ENCODE results near the gene ZNF804A.
"Not testable (repeated sequence)": the region's sequence is repeated elsewhere in the genome, so short reads cannot be mapped to it uniquely, and the experiment has no call there.

ZNF804A gene

DNA sequence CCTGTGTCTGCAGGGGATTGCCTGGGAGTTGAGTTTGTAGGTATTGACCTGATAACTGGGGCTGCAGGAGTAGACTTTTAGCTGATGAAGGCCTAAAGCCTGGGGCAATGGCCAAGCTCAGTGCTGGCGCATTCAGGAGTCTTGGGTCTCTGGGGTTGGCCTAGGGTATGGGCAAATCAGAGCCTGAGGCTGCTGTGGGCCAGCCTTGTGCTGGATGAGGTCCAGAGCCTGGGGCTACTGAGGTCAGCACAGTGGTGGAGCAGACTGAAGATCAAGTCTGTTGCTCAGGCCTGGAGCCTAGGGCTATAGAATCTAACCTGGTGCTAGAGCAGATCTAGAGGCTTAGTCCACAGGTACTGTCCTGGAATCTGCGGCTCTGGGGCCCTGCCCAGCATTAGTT, 262.4 kb downstream of the ZNF804A start:
- H3K27ac ChIP-seq (ENCODE audit: low read length) = no peak overlapping the region
- no peaks in the 10 kb centered on the region for H3K27me3 ChIP-seq (ENCODE audit: control insufficient read depth, insufficient read depth, low read length)
- H3K36me3 ChIP-seq (ENCODE audit: control insufficient read depth, insufficient read depth, low read length) = no peaks in the 10 kb centered on the region
- no peaks in the 10 kb centered on the region for H3K9me3 ChIP-seq (ENCODE audit: control insufficient read depth, insufficient read depth, low read length)
- H3K4me1 ChIP-seq (ENCODE audit: control insufficient read depth, insufficient read depth, low read length) = no peaks in the 10 kb centered on the region
- WGBS (ENCODE audit: insufficient coverage, insufficient read length) = no CpG with 5 or more reads among the region's 2 CpGs
- no peak overlapping the region for H3K4me3 ChIP-seq (ENCODE audit: low read length)
- no peak for DNase-seq (ENCODE audit: low read depth, low spot score)

DNA sequence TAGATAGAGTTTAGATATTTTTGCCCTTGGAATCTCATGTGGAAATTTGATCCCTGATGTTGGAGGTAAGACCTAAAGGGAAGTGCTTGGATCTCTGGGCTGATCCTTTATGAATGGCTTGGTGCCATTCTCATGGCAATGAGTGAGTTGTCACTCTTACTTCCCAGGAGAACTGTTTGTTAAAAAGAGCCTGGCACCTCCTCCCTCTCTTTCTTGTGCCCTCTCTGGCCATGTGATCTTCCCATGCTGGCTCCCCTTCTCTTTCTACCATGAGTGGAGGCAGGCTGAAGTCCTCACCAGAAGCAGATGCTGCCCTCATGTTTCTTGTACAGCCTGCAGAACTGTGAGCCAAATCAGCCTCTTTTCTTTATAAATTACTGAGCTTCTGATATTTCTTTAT, 276.9 kb downstream of the ZNF804A start:
- Histone ChIP-seq H3K27me3 (ENCODE audit: control insufficient read depth, insufficient read depth, low read length) (no peaks in the 10 kb centered on the region), H3K4me1 (ENCODE audit: control insufficient read depth, insufficient read depth, low read length) (peaks cover 1% of the 10 kb centered on the region; the same call in 1 of the 2 replicates), H3K27ac (ENCODE audit: low read length) (no peak overlapping the region), H3K9me3 (ENCODE audit: control insufficient read depth, insufficient read depth, low read length) (no peaks in the 10 kb centered on the region), H3K36me3 (ENCODE audit: control insufficient read depth, insufficient read depth, low read length) (no peaks in the 10 kb centered on the region), H3K4me3 (ENCODE audit: low read length) (no peak overlapping the region)
- peak; percentile 5 for DNase-seq (ENCODE audit: low read depth, low spot score)

DNA sequence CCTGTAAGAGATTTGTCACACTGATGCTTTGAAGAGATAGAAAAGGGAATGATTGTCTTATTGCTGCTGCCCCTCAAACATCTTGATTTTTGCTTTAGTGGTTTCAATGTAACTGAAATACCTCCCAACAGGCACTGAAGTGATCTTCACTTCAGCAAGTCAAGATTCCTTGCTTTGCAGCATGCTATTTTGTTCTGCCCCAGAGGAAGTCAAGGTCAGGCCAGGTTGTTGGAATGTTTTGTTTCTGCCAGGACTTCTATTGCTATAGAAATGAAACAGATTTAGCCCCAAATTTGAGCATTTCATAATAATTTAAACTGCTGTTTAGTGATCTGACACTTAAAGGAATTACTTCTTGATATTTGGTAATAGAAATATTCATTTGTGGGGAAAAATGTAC, 277.6 kb downstream of the ZNF804A start:
- Histone ChIP-seq H3K9me3 (ENCODE audit: control insufficient read depth, insufficient read depth, low read length) (no peaks in the 10 kb centered on the region), H3K36me3 (ENCODE audit: control insufficient read depth, insufficient read depth, low read length) (no peaks in the 10 kb centered on the region), H3K4me1 (ENCODE audit: control insufficient read depth, insufficient read depth, low read length) (peaks cover 1% of the 10 kb centered on the region; the same call in 1 of the 2 replicates), H3K4me3 (ENCODE audit: low read length) (no peak overlapping the region), H3K27me3 (ENCODE audit: control insufficient read depth, insufficient read depth, low read length) (no peaks in the 10 kb centered on the region), H3K27ac (ENCODE audit: low read length) (no peak overlapping the region)
- DNase-seq (ENCODE audit: low read depth, low spot score) = no peak

DNA sequence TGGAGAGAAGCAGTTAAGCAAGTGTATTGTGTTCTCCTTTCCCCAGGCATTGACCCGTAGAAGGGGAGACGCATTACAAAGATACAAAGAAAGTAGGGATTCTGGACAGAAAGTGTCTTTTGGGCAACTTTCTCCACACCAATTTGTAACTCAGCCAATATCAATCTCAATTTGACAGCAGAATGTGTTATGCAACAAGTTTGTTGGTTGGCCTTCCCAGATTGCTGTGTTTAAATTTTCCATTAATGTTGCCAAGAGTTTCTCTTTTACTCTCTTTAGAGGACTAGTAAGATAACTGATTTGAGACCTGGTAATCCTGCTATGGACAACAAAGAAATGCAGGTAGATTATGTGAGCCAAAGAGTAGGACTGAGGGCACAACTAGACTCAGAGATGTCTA, 279.6 kb downstream of the ZNF804A start:
- Histone ChIP-seq H3K36me3 (ENCODE audit: control insufficient read depth, insufficient read depth, low read length) (no peaks in the 10 kb centered on the region), H3K27me3 (ENCODE audit: control insufficient read depth, insufficient read depth, low read length) (no peaks in the 10 kb centered on the region), H3K9me3 (ENCODE audit: control insufficient read depth, insufficient read depth, low read length) (no peaks in the 10 kb centered on the region), H3K27ac (ENCODE audit: low read length) (no peak overlapping the region), H3K4me1 (ENCODE audit: control insufficient read depth, insufficient read depth, low read length) (peaks cover 1% of the 10 kb centered on the region; the same call in 1 of the 2 replicates), H3K4me3 (ENCODE audit: low read length) (no peak overlapping the region)
- WGBS (ENCODE audit: insufficient coverage, insufficient read length) = no CpG with 5 or more reads among the region's 2 CpGs
- DNase-seq (ENCODE audit: low read depth, low spot score) = no peak

DNA sequence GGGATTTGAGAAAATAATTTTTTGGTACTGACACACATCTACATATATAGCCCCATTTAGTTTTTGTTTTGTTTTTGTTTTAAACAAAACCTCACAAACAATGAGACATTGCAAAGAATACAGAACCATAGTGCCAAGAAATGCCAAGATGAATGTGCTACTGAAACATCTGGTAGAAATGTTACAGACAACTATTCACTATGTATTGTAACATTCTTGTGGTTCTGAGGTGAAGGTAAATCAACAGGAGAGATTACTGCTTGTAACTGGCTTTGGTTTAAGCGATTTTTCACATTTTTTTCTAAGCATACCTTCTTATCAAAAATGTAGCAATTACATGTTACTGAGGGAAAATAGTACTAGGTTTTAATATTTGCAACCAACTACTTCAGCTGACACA, 281.3 kb downstream of the ZNF804A start:
- no peak for DNase-seq (ENCODE audit: low read depth, low spot score)

DNA sequence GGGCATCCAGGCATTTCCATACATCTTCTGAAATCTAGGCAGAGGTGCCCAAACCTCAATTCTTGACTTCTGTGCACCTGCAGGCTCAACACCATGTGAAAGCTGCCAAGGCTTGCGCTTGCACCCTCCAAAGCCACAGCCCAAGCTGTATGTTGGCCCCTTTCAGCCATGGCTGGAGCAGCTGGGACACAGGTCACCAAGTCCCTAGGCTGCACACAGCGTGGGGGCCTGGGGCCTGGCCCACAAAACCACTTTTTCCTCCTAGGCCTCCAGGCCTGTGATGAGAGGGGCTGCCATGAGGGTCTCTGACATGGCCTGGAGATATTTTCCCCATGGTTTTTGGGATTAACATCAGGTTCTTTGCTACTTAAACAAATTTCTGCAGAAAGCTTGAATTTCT, 288.3 kb downstream of the ZNF804A start:
- not testable (repeated sequence) for H3K36me3 ChIP-seq (ENCODE audit: control insufficient read depth, insufficient read depth, low read length); H3K4me1 ChIP-seq (ENCODE audit: control insufficient read depth, insufficient read depth, low read length); DNase-seq (ENCODE audit: low read depth, low spot score); H3K4me3 ChIP-seq (ENCODE audit: low read length); H3K9me3 ChIP-seq (ENCODE audit: control insufficient read depth, insufficient read depth, low read length); H3K27ac ChIP-seq (ENCODE audit: low read length); H3K27me3 ChIP-seq (ENCODE audit: control insufficient read depth, insufficient read depth, low read length)
- WGBS (ENCODE audit: insufficient coverage, insufficient read length) = no CpG with 5 or more reads among the region's 2 CpGs

More for the DNA sequence above, 281.3 kb downstream of the ZNF804A start:
- no peaks in the 10 kb centered on the region for H3K9me3 ChIP-seq (ENCODE audit: control insufficient read depth, insufficient read depth, low read length)
- H3K27me3 ChIP-seq (ENCODE audit: control insufficient read depth, insufficient read depth, low read length) = no peaks in the 10 kb centered on the region
- no CpG with 5 or more reads among the region's 1 CpG for WGBS (ENCODE audit: insufficient coverage, insufficient read length)
- H3K36me3 ChIP-seq (ENCODE audit: control insufficient read depth, insufficient read depth, low read length) = no peaks in the 10 kb centered on the region
- peaks cover 1% of the 10 kb centered on the region; the same call in 1 of the 2 replicates for H3K4me1 ChIP-seq (ENCODE audit: control insufficient read depth, insufficient read depth, low read length)
- no peak overlapping the region for H3K4me3 ChIP-seq (ENCODE audit: low read length)
- H3K27ac ChIP-seq (ENCODE audit: low read length) = no peak overlapping the region

DNA sequence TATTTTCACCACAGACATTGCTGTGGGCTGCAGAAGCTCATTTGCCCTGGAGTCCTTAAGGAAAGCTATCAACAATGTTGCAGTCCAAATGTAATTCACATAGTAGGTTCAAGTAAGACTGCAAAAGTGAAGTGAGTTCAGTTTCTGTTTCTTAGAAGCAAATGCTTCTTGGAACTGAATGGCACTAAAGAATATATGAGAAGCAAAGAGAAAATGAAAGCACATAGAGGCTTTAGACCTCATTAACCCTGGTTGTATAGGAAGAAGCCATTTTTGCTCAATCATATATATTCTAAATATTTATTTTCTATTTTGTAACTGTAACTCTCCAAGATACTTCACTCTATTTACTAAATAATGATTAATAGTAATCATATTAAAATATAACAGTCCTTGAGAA, 292.0 kb downstream of the ZNF804A start:
- Histone ChIP-seq H3K27me3 (ENCODE audit: control insufficient read depth, insufficient read depth, low read length) (no peaks in the 10 kb centered on the region), H3K4me3 (ENCODE audit: low read length) (no peak overlapping the region), H3K9me3 (ENCODE audit: control insufficient read depth, insufficient read depth, low read length) (peaks cover 1% of the 10 kb centered on the region; the same call in 1 of the 2 replicates), H3K27ac (ENCODE audit: low read length) (no peak overlapping the region), H3K36me3 (ENCODE audit: control insufficient read depth, insufficient read depth, low read length) (no peaks in the 10 kb centered on the region), H3K4me1 (ENCODE audit: control insufficient read depth, insufficient read depth, low read length) (no peaks in the 10 kb centered on the region)
- DNase-seq (ENCODE audit: low read depth, low spot score) = no peak

DNA sequence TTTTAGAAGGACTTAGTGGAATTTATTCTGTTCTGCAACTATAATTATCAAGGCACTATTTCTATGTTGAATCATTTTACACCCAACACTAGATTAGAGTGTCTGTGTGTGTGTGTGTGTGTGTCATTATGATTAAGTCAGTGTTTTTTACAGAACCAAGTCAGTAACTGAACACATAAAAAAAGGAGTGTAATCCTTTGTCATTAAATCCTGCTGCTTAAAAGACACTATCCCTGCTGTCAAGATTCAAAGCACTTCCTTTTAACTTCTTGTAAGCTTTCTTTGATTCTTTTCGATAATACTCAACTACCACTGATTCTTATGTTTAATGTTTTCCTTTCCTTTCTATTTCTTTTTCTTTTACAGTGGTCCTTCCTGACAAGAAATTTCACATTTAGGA, 306.7 kb downstream of the ZNF804A start:
- H3K27ac ChIP-seq (ENCODE audit: low read length) = no peak overlapping the region
- no peak for DNase-seq (ENCODE audit: low read depth, low spot score)
- no peak overlapping the region for H3K4me3 ChIP-seq (ENCODE audit: low read length)
- no peaks in the 10 kb centered on the region for H3K36me3 ChIP-seq (ENCODE audit: control insufficient read depth, insufficient read depth, low read length)
- H3K4me1 ChIP-seq (ENCODE audit: control insufficient read depth, insufficient read depth, low read length) = no peaks in the 10 kb centered on the region
- H3K9me3 ChIP-seq (ENCODE audit: control insufficient read depth, insufficient read depth, low read length) = no peaks in the 10 kb centered on the region
- no CpG with 5 or more reads among the region's 1 CpG for WGBS (ENCODE audit: insufficient coverage, insufficient read length)
- H3K27me3 ChIP-seq (ENCODE audit: control insufficient read depth, insufficient read depth, low read length) = no peaks in the 10 kb centered on the region

DNA sequence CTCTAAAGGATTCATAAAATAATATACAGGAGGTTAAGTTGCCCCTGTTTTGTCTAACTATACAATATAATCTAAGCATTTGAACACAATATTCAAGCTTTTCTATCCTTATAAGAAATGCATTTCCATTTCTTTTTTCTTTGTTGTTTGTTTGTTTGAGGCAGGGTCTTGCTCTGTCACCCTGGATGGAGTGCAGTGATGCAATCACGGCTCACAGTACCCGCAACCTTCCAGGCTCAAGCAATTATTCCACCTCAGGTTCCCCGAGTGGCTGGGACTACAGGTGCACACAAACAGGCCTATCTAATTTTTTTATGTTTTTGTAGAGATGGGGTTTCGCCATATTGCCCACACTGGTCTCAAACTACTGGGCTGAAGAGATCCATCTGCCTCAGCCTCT, 307.8 kb downstream of the ZNF804A start:
- no peaks in the 10 kb centered on the region for H3K27me3 ChIP-seq (ENCODE audit: control insufficient read depth, insufficient read depth, low read length)
- H3K36me3 ChIP-seq (ENCODE audit: control insufficient read depth, insufficient read depth, low read length) = no peaks in the 10 kb centered on the region
- no peaks in the 10 kb centered on the region for H3K4me1 ChIP-seq (ENCODE audit: control insufficient read depth, insufficient read depth, low read length)
- WGBS (ENCODE audit: insufficient coverage, insufficient read length) = no CpG with 5 or more reads among the region's 4 CpGs
- H3K27ac ChIP-seq (ENCODE audit: low read length) = no peak overlapping the region
- H3K9me3 ChIP-seq (ENCODE audit: control insufficient read depth, insufficient read depth, low read length) = no peaks in the 10 kb centered on the region
- no peak overlapping the region for H3K4me3 ChIP-seq (ENCODE audit: low read length)
- no peak for DNase-seq (ENCODE audit: low read depth, low spot score)

DNA sequence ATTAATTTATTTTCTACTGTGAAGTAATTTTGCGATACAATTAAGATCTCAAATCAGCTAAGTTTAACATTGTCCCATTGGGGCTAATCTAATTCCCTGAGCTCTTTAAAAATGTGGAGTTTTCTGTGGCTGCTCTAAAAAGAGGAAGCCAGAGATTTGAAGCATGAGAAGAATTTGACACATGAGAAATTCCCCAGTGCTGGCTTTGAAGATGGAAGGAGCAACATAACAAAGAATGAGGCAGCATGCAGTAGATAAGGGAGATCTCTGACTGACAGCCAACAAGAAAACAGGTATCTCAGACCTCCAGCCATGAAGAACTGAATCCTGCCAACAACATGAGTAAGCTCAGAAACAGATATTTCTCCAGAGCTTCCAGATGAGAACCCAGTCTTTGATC, 308.4 kb downstream of the ZNF804A start:
- Histone ChIP-seq H3K4me3 (ENCODE audit: low read length) (no peak overlapping the region), H3K9me3 (ENCODE audit: control insufficient read depth, insufficient read depth, low read length) (no peaks in the 10 kb centered on the region), H3K4me1 (ENCODE audit: control insufficient read depth, insufficient read depth, low read length) (no peaks in the 10 kb centered on the region), H3K27ac (ENCODE audit: low read length) (no peak overlapping the region), H3K36me3 (ENCODE audit: control insufficient read depth, insufficient read depth, low read length) (no peaks in the 10 kb centered on the region), H3K27me3 (ENCODE audit: control insufficient read depth, insufficient read depth, low read length) (no peaks in the 10 kb centered on the region)
- DNase-seq (ENCODE audit: low read depth, low spot score) = no peak
- WGBS (ENCODE audit: insufficient coverage, insufficient read length) = no CpG with 5 or more reads among the region's 1 CpG

DNA sequence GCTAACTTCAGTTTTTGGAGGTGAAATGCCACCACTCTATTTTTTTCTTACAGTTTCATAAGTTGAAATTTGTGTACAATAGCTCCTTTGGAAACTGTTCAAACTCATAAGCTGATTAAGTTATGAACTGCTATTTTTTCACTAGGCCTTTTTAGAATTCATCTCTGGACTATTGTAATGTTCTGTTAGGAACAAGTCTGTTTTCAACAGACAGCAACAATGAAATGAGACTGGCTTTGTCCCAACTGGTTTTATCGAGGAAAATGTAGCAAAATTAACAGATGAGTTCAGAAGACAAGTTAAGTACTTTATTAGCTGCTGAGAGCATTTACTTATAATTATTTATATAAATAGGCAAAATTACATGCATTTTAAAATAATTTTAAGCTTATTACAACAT, 310.6 kb downstream of the ZNF804A start:
- H3K4me1 ChIP-seq (ENCODE audit: control insufficient read depth, insufficient read depth, low read length) = no peaks in the 10 kb centered on the region
- WGBS (ENCODE audit: insufficient coverage, insufficient read length) = no CpG with 5 or more reads among the region's 1 CpG
- no peak for DNase-seq (ENCODE audit: low read depth, low spot score)
- no peaks in the 10 kb centered on the region for H3K9me3 ChIP-seq (ENCODE audit: control insufficient read depth, insufficient read depth, low read length)
- no peaks in the 10 kb centered on the region for H3K27me3 ChIP-seq (ENCODE audit: control insufficient read depth, insufficient read depth, low read length)
- H3K4me3 ChIP-seq (ENCODE audit: low read length) = no peak overlapping the region
- H3K27ac ChIP-seq (ENCODE audit: low read length) = no peak overlapping the region
- H3K36me3 ChIP-seq (ENCODE audit: control insufficient read depth, insufficient read depth, low read length) = no peaks in the 10 kb centered on the region

All from iPS DF 6.9 (cell line).